HepG2 (cell line): ENCODE data around the gene EHBP1. TPM values are rescaled to one million over a fixed set of nuclear protein-coding genes. Genes with fewer than 3 reads are reported as not detected.

ENCODE experiments used
- HNRNPK ChIP-seq: fragments of 200-400 bp; formaldehyde crosslinking; IDR thresholded peaks from 2 replicates; pipeline ENCODE4 v1.6.1; 2018; ENCODE audit warnings: low read length, low read depth, moderate library complexity, mild to moderate bottlenecking; ENCODE audit not compliant: poor library complexity, severe bottlenecking
- KLF16 ChIP-seq, 2 experiments: sonication (generic) in 1 of 2; formaldehyde crosslinking in 1 of 2; IDR thresholded peaks; 2 replicates each; pipeline versions ENCODE4 v1.6.1 to v1.8.0; 2016 to 2023; ENCODE audit warnings: missing genetic modification reagents in 2 of 2, missing compliant biosample characterization in 1 of 2
- MATR3 ChIP-seq: sonication (generic); formaldehyde crosslinking; IDR thresholded peaks from 2 replicates; pipeline ENCODE4 v1.4.0; 2020; ENCODE audit warnings: missing genetic modification reagents
- ZNF18 ChIP-seq: sonication (generic); formaldehyde crosslinking; IDR thresholded peaks from 2 replicates; pipeline ENCODE4 v1.8.0; 2022; ENCODE audit warnings: mild to moderate bottlenecking, missing genetic modification reagents; ENCODE audit not compliant: insufficient replicate concordance
- ZNF501 ChIP-seq: sonication (generic); formaldehyde crosslinking; IDR thresholded peaks from 2 replicates; pipeline ENCODE4 v1.5.1; 2020; ENCODE audit warnings: mild to moderate bottlenecking, moderate library complexity, missing genetic modification reagents
- ZNF710 ChIP-seq: sonication (generic); formaldehyde crosslinking; IDR thresholded peaks from 2 replicates; pipeline ENCODE4 v1.5.0; 2020; ENCODE audit warnings: mild to moderate bottlenecking, missing genetic modification reagents, borderline replicate concordance
- ZSCAN9 ChIP-seq: IDR thresholded peaks from 2 replicates; pipeline ENCODE4 v1.6.1; 2016; ENCODE audit warnings: borderline replicate concordance
- polyA plus RNA-seq, 8 experiments: library from polyadenylated mRNA; depleted of rRNA in 3 of 8; stranded (reverse) in 7 of 8; unstranded in 1 of 8; fragments of >200 nt; fragmentation: Illumina TruSeq in 4 of 8; extraction: Trizol in 4 of 8; gene quantifications; 2 replicates each; pipeline versions ENCODE4 v1.2.1 to v1.2.3, GENCODE V29; 2011 to 2016; ENCODE audit warnings: low read depth in 4 of 8, missing spikeins in 1 of 8, mixed read lengths in 1 of 8; ENCODE audit not compliant: insufficient read depth in 1 of 8
- total RNA-seq, 5 experiments: library from RNA; depleted of rRNA; stranded (reverse); fragments of >200 nt; fragmentation: Illumina TruSeq; extraction: Trizol; gene quantifications; 2 replicates each; pipeline ENCODE4 v1.2.3, GENCODE V29; 2016; ENCODE audit warnings: low read depth in 1 of 5
- TF ChIP-seq, protein P1 (sequence below): sonication (generic); formaldehyde crosslinking; IDR thresholded peaks from 2 replicates; pipeline ENCODE4 v1.4.0; 2020; ENCODE audit warnings: mild to moderate bottlenecking, missing genetic modification reagents
- TF ChIP-seq, protein P2 (sequence below): sonication (generic); formaldehyde crosslinking; IDR thresholded peaks from 2 replicates; pipeline ENCODE4 v1.5.0; 2020; ENCODE audit warnings: mild to moderate bottlenecking, missing genetic modification reagents, borderline replicate concordance
- TF ChIP-seq, protein P3 (sequence below): IDR thresholded peaks from 2 replicates; pipeline ENCODE4 v1.6.1; 2016; ENCODE audit warnings: low read depth
- TF ChIP-seq, protein P4 (sequence below): sonication (generic); formaldehyde crosslinking; IDR thresholded peaks from 2 replicates; pipeline ENCODE4 v1.4.0; 2020; ENCODE audit warnings: missing genetic modification reagents

EHBP1 gene
- total and polyA plus RNA-seq, 2 of the 13 experiments (the other 11 are each of a cell fraction or from before 2014, with no cell fraction given) = 93.5 to 146 TPM

DNA sequence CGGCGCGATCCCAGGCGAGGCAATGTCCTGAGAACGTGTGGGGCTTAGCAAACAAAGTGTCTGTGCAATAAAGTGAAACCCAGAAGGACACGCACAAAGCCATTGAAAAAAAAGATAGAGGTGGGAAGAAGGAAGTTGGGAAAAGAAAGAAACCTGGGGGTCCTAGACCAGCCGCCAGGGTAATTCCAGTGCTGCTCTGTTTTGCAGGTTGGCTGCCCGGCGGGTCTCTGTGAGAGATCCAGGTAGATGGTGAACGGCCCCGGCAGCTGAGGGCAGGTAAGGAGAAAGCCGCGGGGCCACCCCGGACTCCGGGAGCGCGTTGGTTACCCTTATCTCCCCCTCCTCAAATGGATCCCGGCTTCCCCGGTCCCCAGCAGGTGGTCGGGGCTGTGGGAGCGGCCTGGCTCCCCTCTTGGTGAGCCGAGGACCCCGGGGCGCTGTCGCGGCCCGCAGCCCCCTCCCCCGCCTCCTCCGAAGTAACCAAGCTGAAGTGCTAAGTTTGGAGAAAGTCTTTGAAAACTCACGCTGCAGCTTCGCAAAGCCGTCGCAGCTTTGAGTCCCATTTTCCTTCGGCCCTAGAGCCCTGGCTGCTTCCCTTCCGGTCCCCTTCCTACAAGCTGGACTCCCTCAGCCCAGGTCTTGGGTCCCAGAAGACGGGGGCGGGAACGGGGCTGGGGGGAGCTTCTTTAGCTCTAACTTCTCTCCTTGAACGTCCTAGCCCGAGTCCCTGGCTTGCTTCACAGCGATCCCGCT is 345.7 kb downstream of the EHBP1 start (continued):
- TF ChIP-seq ZNF710 = no peak
- TF ChIP-seq, protein P1, sequence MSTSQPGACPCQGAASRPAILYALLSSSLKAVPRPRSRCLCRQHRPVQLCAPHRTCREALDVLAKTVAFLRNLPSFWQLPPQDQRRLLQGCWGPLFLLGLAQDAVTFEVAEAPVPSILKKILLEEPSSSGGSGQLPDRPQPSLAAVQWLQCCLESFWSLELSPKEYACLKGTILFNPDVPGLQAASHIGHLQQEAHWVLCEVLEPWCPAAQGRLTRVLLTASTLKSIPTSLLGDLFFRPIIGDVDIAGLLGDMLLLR (CRISPR knock-in tag) = 0 out of 2 replicates have a peak, but pooled peaks have one; percentile 16
- TF ChIP-seq, protein P2, sequence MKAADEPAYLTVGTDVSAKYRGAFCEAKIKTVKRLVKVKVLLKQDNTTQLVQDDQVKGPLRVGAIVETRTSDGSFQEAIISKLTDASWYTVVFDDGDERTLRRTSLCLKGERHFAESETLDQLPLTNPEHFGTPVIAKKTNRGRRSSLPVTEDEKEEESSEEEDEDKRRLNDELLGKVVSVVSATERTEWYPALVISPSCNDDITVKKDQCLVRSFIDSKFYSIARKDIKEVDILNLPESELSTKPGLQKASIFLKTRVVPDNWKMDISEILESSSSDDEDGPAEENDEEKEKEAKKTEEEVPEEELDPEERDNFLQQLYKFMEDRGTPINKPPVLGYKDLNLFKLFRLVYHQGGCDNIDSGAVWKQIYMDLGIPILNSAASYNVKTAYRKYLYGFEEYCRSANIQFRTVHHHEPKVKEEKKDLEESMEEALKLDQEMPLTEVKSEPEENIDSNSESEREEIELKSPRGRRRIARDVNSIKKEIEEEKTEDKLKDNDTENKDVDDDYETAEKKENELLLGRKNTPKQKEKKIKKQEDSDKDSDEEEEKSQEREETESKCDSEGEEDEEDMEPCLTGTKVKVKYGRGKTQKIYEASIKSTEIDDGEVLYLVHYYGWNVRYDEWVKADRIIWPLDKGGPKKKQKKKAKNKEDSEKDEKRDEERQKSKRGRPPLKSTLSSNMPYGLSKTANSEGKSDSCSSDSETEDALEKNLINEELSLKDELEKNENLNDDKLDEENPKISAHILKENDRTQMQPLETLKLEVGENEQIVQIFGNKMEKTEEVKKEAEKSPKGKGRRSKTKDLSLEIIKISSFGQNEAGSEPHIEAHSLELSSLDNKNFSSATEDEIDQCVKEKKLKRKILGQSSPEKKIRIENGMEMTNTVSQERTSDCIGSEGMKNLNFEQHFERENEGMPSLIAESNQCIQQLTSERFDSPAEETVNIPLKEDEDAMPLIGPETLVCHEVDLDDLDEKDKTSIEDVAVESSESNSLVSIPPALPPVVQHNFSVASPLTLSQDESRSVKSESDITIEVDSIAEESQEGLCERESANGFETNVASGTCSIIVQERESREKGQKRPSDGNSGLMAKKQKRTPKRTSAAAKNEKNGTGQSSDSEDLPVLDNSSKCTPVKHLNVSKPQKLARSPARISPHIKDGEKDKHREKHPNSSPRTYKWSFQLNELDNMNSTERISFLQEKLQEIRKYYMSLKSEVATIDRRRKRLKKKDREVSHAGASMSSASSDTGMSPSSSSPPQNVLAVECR (CRISPR knock-in tag) = no peak; the same call in 1 of the 2 replicates
- TF ChIP-seq KLF16 (CRISPR knock-in tag; IDR thresholded peaks at IDR 0.05) = 0 out of 4 replicates have a peak, but pooled peaks of 1 of the 2 experiments have one; percentile 11
- no peak for TF ChIP-seq HNRNPK
- TF ChIP-seq ZNF18 (CRISPR knock-in tag) = peak; percentile 50
- TF ChIP-seq ZNF501 (CRISPR knock-in tag) = peak; percentile 58; the same call in 1 of the 2 replicates
- TF ChIP-seq MATR3 = no peak
- TF ChIP-seq, protein P3, sequence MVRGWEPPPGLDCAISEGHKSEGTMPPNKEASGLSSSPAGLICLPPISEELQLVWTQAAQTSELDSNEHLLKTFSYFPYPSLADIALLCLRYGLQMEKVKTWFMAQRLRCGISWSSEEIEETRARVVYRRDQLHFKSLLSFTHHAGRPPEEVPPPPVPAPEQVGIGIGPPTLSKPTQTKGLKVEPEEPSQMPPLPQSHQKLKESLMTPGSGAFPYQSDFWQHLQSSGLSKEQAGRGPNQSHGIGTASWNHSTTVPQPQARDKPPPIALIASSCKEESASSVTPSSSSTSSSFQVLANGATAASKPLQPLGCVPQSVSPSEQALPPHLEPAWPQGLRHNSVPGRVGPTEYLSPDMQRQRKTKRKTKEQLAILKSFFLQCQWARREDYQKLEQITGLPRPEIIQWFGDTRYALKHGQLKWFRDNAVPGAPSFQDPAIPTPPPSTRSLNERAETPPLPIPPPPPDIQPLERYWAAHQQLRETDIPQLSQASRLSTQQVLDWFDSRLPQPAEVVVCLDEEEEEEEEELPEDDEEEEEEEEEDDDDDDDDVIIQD (CRISPR knock-in tag) = peak; percentile 34; the same call in 1 of the 2 replicates
- TF ChIP-seq ZSCAN9 (CRISPR knock-in tag) = peak; percentile 46; the same call in 1 of the 2 replicates
- TF ChIP-seq, protein P4, sequence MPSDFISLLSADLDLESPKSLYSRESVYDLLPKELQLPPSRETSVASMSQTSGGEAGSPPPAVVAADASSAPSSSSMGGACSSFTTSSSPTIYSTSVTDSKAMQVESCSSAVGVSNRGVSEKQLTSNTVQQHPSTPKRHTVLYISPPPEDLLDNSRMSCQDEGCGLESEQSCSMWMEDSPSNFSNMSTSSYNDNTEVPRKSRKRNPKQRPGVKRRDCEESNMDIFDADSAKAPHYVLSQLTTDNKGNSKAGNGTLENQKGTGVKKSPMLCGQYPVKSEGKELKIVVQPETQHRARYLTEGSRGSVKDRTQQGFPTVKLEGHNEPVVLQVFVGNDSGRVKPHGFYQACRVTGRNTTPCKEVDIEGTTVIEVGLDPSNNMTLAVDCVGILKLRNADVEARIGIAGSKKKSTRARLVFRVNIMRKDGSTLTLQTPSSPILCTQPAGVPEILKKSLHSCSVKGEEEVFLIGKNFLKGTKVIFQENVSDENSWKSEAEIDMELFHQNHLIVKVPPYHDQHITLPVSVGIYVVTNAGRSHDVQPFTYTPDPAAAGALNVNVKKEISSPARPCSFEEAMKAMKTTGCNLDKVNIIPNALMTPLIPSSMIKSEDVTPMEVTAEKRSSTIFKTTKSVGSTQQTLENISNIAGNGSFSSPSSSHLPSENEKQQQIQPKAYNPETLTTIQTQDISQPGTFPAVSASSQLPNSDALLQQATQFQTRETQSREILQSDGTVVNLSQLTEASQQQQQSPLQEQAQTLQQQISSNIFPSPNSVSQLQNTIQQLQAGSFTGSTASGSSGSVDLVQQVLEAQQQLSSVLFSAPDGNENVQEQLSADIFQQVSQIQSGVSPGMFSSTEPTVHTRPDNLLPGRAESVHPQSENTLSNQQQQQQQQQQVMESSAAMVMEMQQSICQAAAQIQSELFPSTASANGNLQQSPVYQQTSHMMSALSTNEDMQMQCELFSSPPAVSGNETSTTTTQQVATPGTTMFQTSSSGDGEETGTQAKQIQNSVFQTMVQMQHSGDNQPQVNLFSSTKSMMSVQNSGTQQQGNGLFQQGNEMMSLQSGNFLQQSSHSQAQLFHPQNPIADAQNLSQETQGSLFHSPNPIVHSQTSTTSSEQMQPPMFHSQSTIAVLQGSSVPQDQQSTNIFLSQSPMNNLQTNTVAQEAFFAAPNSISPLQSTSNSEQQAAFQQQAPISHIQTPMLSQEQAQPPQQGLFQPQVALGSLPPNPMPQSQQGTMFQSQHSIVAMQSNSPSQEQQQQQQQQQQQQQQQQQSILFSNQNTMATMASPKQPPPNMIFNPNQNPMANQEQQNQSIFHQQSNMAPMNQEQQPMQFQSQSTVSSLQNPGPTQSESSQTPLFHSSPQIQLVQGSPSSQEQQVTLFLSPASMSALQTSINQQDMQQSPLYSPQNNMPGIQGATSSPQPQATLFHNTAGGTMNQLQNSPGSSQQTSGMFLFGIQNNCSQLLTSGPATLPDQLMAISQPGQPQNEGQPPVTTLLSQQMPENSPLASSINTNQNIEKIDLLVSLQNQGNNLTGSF = no peak
